OCI-LY7 (cell line): ENCODE data around the gene NUP62.

ENCODE experiments used
- EZH2phosphoT487 ChIP-seq: fragments of 200-600 bp; sonication (generic); IDR thresholded peaks from 2 replicates; pipeline ENCODE4 v1.6.1; 2018; ENCODE audit warnings: low read depth, borderline replicate concordance, mild to moderate bottlenecking, mixed run types, antibody characterized with exemption, low read length, moderate library complexity, mixed read lengths
- TF ChIP-seq, protein P1 (sequence below): fragments of 200-600 bp; sonication (generic); conservative IDR thresholded peaks from 2 replicates; pipeline ENCODE4 v1.5.1; 2014; ENCODE audit warnings: mild to moderate bottlenecking, antibody characterized with exemption, low read length, moderate library complexity, mixed read lengths

DNA sequence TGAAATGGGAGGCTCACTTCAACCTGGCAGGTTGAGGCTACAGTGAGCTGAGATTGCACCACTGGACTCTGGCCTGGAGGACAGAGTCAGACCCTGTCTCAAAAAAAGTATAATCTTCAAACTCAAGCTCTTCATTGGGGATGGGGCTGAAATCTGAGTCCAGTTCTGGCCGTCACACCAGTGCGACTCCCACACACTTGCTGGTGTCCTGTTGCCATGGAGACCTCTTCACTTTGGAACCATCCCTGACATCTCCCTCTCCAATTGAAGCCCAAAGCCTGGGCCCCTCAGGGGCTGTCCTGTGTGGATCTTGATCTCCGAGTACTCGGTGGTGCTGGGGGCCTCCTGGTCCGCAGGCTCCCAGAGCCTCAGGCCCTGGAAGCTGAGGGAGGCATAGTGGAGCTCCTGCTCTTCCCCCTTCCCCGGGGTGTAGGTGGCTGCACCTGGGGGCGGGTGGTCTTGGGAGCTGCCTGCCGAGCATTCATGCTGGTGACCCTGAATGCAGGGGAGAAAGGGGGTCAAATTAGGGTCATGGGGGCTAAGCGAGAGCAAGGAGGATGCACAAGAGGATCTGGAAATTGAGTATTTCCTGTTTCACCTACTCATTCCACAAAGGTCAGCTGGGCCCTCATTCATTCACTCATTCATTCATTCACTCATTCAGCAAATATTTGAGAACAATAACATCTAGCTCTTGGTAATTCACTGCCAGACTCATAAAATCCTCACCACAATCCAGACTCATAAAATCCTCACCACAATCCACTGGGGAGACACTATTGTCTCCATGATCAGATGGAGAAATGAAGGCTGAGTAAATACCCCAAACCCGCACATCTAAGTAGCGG lies 20.7 kb upstream of the NUP62 start:
- TF ChIP-seq, protein P1, sequence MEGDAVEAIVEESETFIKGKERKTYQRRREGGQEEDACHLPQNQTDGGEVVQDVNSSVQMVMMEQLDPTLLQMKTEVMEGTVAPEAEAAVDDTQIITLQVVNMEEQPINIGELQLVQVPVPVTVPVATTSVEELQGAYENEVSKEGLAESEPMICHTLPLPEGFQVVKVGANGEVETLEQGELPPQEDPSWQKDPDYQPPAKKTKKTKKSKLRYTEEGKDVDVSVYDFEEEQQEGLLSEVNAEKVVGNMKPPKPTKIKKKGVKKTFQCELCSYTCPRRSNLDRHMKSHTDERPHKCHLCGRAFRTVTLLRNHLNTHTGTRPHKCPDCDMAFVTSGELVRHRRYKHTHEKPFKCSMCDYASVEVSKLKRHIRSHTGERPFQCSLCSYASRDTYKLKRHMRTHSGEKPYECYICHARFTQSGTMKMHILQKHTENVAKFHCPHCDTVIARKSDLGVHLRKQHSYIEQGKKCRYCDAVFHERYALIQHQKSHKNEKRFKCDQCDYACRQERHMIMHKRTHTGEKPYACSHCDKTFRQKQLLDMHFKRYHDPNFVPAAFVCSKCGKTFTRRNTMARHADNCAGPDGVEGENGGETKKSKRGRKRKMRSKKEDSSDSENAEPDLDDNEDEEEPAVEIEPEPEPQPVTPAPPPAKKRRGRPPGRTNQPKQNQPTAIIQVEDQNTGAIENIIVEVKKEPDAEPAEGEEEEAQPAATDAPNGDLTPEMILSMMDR: no peak
- TF ChIP-seq EZH2phosphoT487: no peak
